HepG2 (cell line): ENCODE data around the gene CGB5. TPM values are rescaled to one million over a fixed set of nuclear protein-coding genes. Genes with fewer than 3 reads are reported as not detected.

ENCODE experiments used
- ATAC-seq: fragments of 200-7000 bp; cut with Tn5 transposase; 3 replicates; pipeline ENCODE4 v1.9.1; 2020; ENCODE audit warnings: mild to moderate bottlenecking, moderate library complexity
- BruUV-seq: library from RNA; stranded (reverse); fragments of 400-500 nt; replicated peaks from 2 replicates; lab custom pipeline; 2021; lab: Mats Ljungman, UMichigan
- CTCF ChIA-PET: fragments of 300-600 bp; formaldehyde crosslinking; extraction: SDS; loops from one replicate; lab custom pipeline; 2021; ENCODE audit warnings: low total read pairs, inconsistent platforms, low intra/inter-chr PET ratio; lab: Yijun Ruan, JAX
- POLR2A ChIA-PET: fragments of 350-600 bp; sonication (Branson Sonifier 250); formaldehyde crosslinking; loops from one replicate; lab custom pipeline; 2020; ENCODE audit warnings: antibody characterized with exemption, inconsistent platforms; lab: Yijun Ruan, JAX
- DNase-seq: peaks from one replicate; pipeline ENCODE4 v3.0.0-alpha.2; 2015; ENCODE audit warnings: low spot score
- FAIRE-seq: peaks from 3 replicates; lab custom pipeline; 2011; peaks lifted over from hg19 to GRCh38; lab: Jason Lieb, UNC
- H2AFZ ChIP-seq: one replicate; pipeline ENCODE4 v1.6.1; 2011; ENCODE audit warnings: low read length, inconsistent platforms
- H3K27ac ChIP-seq: fragments of 300-600 bp; 3 replicates; pipeline ENCODE4 v1.8.0; 2011; ENCODE audit warnings: mixed run types, mild to moderate bottlenecking, mixed read lengths, low read length, inconsistent platforms; ENCODE audit not compliant: insufficient read depth; ENCODE audit errors: extremely low read length
- H3K27me3 ChIP-seq, 2 experiments: fragments of 200-600 bp in 1 of 2; 2 replicates in 1 of 2; 3 replicates in 1 of 2; pipeline versions ENCODE4 v1.6.0 to v1.8.0; 2011; ENCODE audit warnings: low read length in 2 of 2, mild to moderate bottlenecking in 2 of 2, moderate library complexity in 2 of 2, inconsistent platforms in 1 of 2; ENCODE audit not compliant: insufficient read depth in 2 of 2, control insufficient read depth in 1 of 2
- H3K36me3 ChIP-seq, 2 experiments: fragments of 200-600 bp in 1 of 2; replicated peaks in 1 of 2; 2 replicates in 1 of 2; 3 replicates in 1 of 2; pipeline versions ENCODE4 v1.5.1 to v1.8.0; 2011; ENCODE audit warnings: low read length in 2 of 2, inconsistent platforms in 1 of 2; ENCODE audit not compliant: insufficient read depth in 2 of 2, control insufficient read depth in 1 of 2
- H3K4me1 ChIP-seq: 2 replicates; pipeline ENCODE4 v1.5.1; 2012; ENCODE audit warnings: low read length, inconsistent platforms; ENCODE audit not compliant: insufficient read depth
- H3K4me2 ChIP-seq: 2 replicates; pipeline ENCODE4 v1.6.0; 2011; ENCODE audit warnings: low read depth, low read length, inconsistent platforms
- H3K4me3 ChIP-seq, 3 experiments: fragments of 200-600 bp in 1 of 3; sonication (generic), shearing (Covaris generic) in 1 of 3; replicated peaks in 1 of 3; 2 replicates each; pipeline ENCODE4 v1.5.1; 2011 to 2016; ENCODE audit warnings: low read length in 3 of 3, inconsistent platforms in 2 of 3, low read depth in 2 of 3, mild to moderate bottlenecking in 2 of 3, control low read depth in 1 of 3, mixed read lengths in 1 of 3; ENCODE audit not compliant: insufficient read depth in 1 of 3
- H3K79me2 ChIP-seq: one replicate; pipeline ENCODE4 v1.6.1; 2011; ENCODE audit warnings: low read length, inconsistent platforms; ENCODE audit not compliant: insufficient read depth
- H3K9ac ChIP-seq: 2 replicates; pipeline ENCODE4 v1.6.0; 2011; ENCODE audit warnings: mild to moderate bottlenecking, low read depth, low read length, inconsistent platforms; ENCODE audit not compliant: insufficient read depth
- H3K9me3 ChIP-seq: 2 replicates; pipeline ENCODE4 v1.5.1; 2012; ENCODE audit warnings: mild to moderate bottlenecking, low read length
- H4K20me1 ChIP-seq: 2 replicates; pipeline ENCODE4 v1.6.0; 2011; ENCODE audit warnings: inconsistent platforms, mild to moderate bottlenecking, low read length, moderate library complexity; ENCODE audit not compliant: insufficient read depth
- ESRRA ChIP-seq: sonication (generic); formaldehyde crosslinking; IDR thresholded peaks from 2 replicates; pipeline ENCODE4 v1.5.1; 2020; ENCODE audit warnings: mild to moderate bottlenecking, low read depth, missing genetic modification reagents
- FOXO1 ChIP-seq: sonication (generic); formaldehyde crosslinking; IDR thresholded peaks from 2 replicates; pipeline ENCODE4 v1.4.0; 2020; ENCODE audit warnings: missing genetic modification reagents
- GTF3A ChIP-seq: sonication (generic); formaldehyde crosslinking; conservative IDR thresholded peaks from 2 replicates; pipeline ENCODE4 v1.4.0; 2020; ENCODE audit warnings: mild to moderate bottlenecking, missing genetic modification reagents
- ISL2 ChIP-seq: sonication (generic); formaldehyde crosslinking; IDR thresholded peaks from 2 replicates; pipeline ENCODE4 v1.5.0; 2020; ENCODE audit warnings: missing genetic modification reagents
- KDM6A ChIP-seq: IDR thresholded peaks from 2 replicates; pipeline ENCODE4 v1.6.1; 2016; ENCODE audit warnings: low read depth
- NFKBIZ ChIP-seq: IDR thresholded peaks from 2 replicates; pipeline ENCODE4 v1.6.1; 2018; ENCODE audit warnings: missing genetic modification reagents, missing compliant biosample characterization
- SCMH1 ChIP-seq: sonication (generic); formaldehyde crosslinking; IDR thresholded peaks from 2 replicates; pipeline ENCODE4 v1.9.0; 2021; ENCODE audit warnings: missing genetic modification reagents, mild to moderate bottlenecking, borderline replicate concordance
- TARDBP ChIP-seq: sonication (generic); formaldehyde crosslinking; IDR thresholded peaks from 2 replicates; pipeline ENCODE4 v1.8.0; 2022; ENCODE audit warnings: mild to moderate bottlenecking, missing genetic modification reagents
- ZNF235 ChIP-seq: sonication (generic); formaldehyde crosslinking; IDR thresholded peaks from 2 replicates; pipeline ENCODE4 v1.8.1; 2023; ENCODE audit warnings: mild to moderate bottlenecking, missing genetic modification reagents, borderline replicate concordance
- ZNF652 ChIP-seq: IDR thresholded peaks from 2 replicates; pipeline ENCODE4 v1.6.1; 2016; ENCODE audit warnings: low read depth, borderline replicate concordance
- WGBS: methylation state at CpG from one replicate; pipeline ENCODE4 v1.1.6; 2017; ENCODE audit warnings: low lambda C conversion rate; 5-methylcytosine and 5-hydroxymethylcytosine counted together
- in situ Hi-C: cut with HindIII; loops from 2 replicates; pipeline ENCODE4 v1.10.0; 2017; ENCODE audit warnings: low pct_unique_long_range_greater_than_20kb; ENCODE audit not compliant: extremely low pct_ligation_motif_present
- intact Hi-C: fragments of 100-400 bp; cut with micrococcal nuclease; formaldehyde crosslinking; loops from one replicate; pipeline ENCODE4 v1.10.0; 2022; ENCODE audit not compliant: unreplicated experiment
- polyA plus RNA-seq, 8 experiments: library from polyadenylated mRNA; depleted of rRNA in 3 of 8; stranded (reverse) in 7 of 8; unstranded in 1 of 8; fragments of >200 nt; fragmentation: Illumina TruSeq in 4 of 8; extraction: Trizol in 4 of 8; gene quantifications; 2 replicates each; pipeline versions ENCODE4 v1.2.1 to v1.2.3, GENCODE V29; 2011 to 2016; ENCODE audit warnings: low read depth in 4 of 8, missing spikeins in 1 of 8, mixed read lengths in 1 of 8; ENCODE audit not compliant: insufficient read depth in 1 of 8
- total RNA-seq, 5 experiments: library from RNA; depleted of rRNA; stranded (reverse); fragments of >200 nt; fragmentation: Illumina TruSeq; extraction: Trizol; gene quantifications; 2 replicates each; pipeline ENCODE4 v1.2.3, GENCODE V29; 2016; ENCODE audit warnings: low read depth in 1 of 5
- TF ChIP-seq, protein P1 (sequence below): sonication (generic); formaldehyde crosslinking; IDR thresholded peaks from 2 replicates; pipeline ENCODE4 v1.5.1; 2020; ENCODE audit warnings: missing genetic modification reagents, mild to moderate bottlenecking, borderline replicate concordance

CGB5 gene
- total and polyA plus RNA-seq, 2 of the 13 experiments (the other 11 are each of a cell fraction or from before 2014, with no cell fraction given) = not detected

DNA sequence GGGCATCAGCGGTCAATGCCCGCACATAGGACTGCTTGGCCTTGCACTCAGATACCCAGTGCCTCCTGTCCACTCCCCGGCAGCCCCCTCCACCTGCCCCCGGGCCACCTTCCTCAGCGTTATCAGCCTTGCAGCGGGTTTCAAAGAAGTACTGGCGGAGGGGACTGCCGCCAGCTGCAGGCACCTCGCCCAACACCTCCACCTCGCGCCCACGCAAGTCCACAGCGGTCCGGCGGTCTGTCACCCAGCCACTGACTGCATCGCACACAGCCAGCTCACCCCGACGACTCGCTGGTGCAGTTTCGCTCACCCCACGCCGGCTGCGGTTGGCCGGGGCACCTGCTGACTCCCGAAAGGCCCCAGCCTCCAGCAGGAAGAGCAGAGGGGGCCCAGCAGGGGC is 17.8 kb downstream of the CGB5 start:
- no peak for ATAC-seq
- H3K79me2 ChIP-seq = no peaks in the 10 kb centered on the region
- WGBS = 11% methylated on average over 3 of the region's 25 CpGs

More for the DNA sequence above, 17.8 kb downstream of the CGB5 start:
- ChIA-PET CTCF (no interaction called here), POLR2A (no interaction called here)
- in situ Hi-C loops = no loop called here
- Histone ChIP-seq H3K36me3 (no peaks in the 10 kb centered on the region), H3K4me3 (no peak overlapping the region), H4K20me1 (no peaks in the 10 kb centered on the region), H3K27ac (no peak overlapping the region), H3K9me3 (no peaks in the 10 kb centered on the region), H3K9ac (no peak overlapping the region), H2AFZ (no peak overlapping the region), H3K4me1 (peaks cover 19% of the 10 kb centered on the region), H3K4me2 (no peak overlapping the region), H3K27me3 (peaks cover 8 to 67% of the 10 kb centered on the region in 2 experiments; a peak in 4 of 5 replicates)
- FAIRE-seq (no peak), DNase-seq (no peak)
- intact Hi-C loops = no loop called here
- TF ChIP-seq FOXO1 (CRISPR knock-in tag) (no peak), ISL2 (CRISPR knock-in tag) (no peak), TARDBP (CRISPR knock-in tag) (no peak), SCMH1 (no peak), ZNF235 (CRISPR knock-in tag) (no peak), KDM6A (CRISPR knock-in tag) (no peak), ESRRA (CRISPR knock-in tag) (no peak), ZNF652 (CRISPR knock-in tag) (no peak), NFKBIZ (CRISPR knock-in tag) (no peak), GTF3A (CRISPR knock-in tag) (no peak)
- TF ChIP-seq, protein P1, sequence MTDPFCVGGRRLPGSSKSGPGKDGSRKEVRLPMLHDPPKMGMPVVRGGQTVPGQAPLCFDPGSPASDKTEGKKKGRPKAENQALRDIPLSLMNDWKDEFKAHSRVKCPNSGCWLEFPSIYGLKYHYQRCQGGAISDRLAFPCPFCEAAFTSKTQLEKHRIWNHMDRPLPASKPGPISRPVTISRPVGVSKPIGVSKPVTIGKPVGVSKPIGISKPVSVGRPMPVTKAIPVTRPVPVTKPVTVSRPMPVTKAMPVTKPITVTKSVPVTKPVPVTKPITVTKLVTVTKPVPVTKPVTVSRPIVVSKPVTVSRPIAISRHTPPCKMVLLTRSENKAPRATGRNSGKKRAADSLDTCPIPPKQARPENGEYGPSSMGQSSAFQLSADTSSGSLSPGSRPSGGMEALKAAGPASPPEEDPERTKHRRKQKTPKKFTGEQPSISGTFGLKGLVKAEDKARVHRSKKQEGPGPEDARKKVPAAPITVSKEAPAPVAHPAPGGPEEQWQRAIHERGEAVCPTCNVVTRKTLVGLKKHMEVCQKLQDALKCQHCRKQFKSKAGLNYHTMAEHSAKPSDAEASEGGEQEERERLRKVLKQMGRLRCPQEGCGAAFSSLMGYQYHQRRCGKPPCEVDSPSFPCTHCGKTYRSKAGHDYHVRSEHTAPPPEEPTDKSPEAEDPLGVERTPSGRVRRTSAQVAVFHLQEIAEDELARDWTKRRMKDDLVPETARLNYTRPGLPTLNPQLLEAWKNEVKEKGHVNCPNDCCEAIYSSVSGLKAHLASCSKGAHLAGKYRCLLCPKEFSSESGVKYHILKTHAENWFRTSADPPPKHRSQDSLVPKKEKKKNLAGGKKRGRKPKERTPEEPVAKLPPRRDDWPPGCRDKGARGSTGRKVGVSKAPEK (CRISPR knock-in tag) = no peak
- BruUV-seq = no TSS peak
